ENCODE data around the gene PRMT3. TPM values are rescaled to one million over a fixed set of nuclear protein-coding genes. Genes with fewer than 3 reads are reported as not detected.

PRMT3 gene
- total and polyA plus RNA-seq, 2 of the 4 experiments (the other 2 are of a cell fraction), result 8.8 to 11.3 TPM

GRCh38 chr11:20362481-20362880 is 25.0 kb upstream of the PRMT3 start:
- peaks cover 13 to 20% of the 10 kb centered on the region in 2 experiments; a peak in 3 of 4 replicates for H3K79me1 ChIP-seq (ENCODE audit: low read depth in 1 of 2, low read length in 2 of 2)
- no TSS peak for BruUV-seq (replicated peaks)
- in situ Hi-C loops (cut with MboI; ENCODE audit: low sequenced_read_pairs) (loop anchor here (25.0 kb wide), 1 partner anchor 425 kb away; no protein-coding TSS in a partner anchor), intact Hi-C loops (cut with micrococcal nuclease) (no loop called here), dilution Hi-C loops (cut with HindIII; ENCODE audit: low sequenced_read_pairs, unreplicated experiment) (no loop called here)
- H3K56ac ChIP-seq (ENCODE audit: extremely low read depth, insufficient read depth, low read length), result no peak overlapping the region
- no peak overlapping the region for H2BK20ac ChIP-seq (ENCODE audit: low read depth, low read length)
- H2BK5ac ChIP-seq (ENCODE audit: low read depth, low read length, poor library complexity, severe bottlenecking), result no peak overlapping the region
- H4K5ac ChIP-seq (ENCODE audit: low read depth, low read length), result no peak overlapping the region
- no peaks in the 10 kb centered on the region for H3K9me3 ChIP-seq (ENCODE audit: control insufficient read depth, insufficient read depth, low read length)
- H2BK120ac ChIP-seq (ENCODE audit: low read depth, low read length), result no peak overlapping the region
- H3K23ac ChIP-seq (ENCODE audit: low read depth, low read length), result no peak overlapping the region
- no peaks in the 10 kb centered on the region for H4K20me1 ChIP-seq (ENCODE audit: insufficient read depth, low read length)
- no peak overlapping the region for H3K4me2 ChIP-seq (ENCODE audit: low read depth, low read length)
- H2AFZ ChIP-seq (replicated peaks; ENCODE audit: low read length, poor library complexity), result no peak overlapping the region
- no peak overlapping the region for H4K91ac ChIP-seq (ENCODE audit: insufficient read depth, low read depth, low read length)
- no peak for DNase-seq
- H3K9ac ChIP-seq (ENCODE audit: low read depth, low read length), result no peak overlapping the region
- no peak overlapping the region for H3K18ac ChIP-seq (ENCODE audit: low read depth, low read length)
- no peak for TF ChIP-seq CTCF (conservative IDR thresholded peaks at IDR 0.05; ENCODE audit: low read depth, low read length)
- no peak for TF ChIP-seq RCOR1 (IDR thresholded peaks at IDR 0.05; ENCODE audit: insufficient replicate concordance, low read length)
- TF ChIP-seq BHLHE40 (IDR thresholded peaks at IDR 0.05; ENCODE audit: low read depth, low read length), result no peak
- TF ChIP-seq MAFK (IDR thresholded peaks at IDR 0.05; ENCODE audit: low read depth, low read length), result no peak
- no peak overlapping the region; a peak in 1 of 4 replicates for H4K8ac ChIP-seq (ENCODE audit: low read depth in 2 of 2, low read length in 2 of 2)
- no peak overlapping the region; the same call in 2 of the 3 replicates for H2BK15ac ChIP-seq (ENCODE audit: low read depth, low read length)
- peaks cover 11% of the 10 kb centered on the region for H3K4me1 ChIP-seq (ENCODE audit: control insufficient read depth, insufficient read depth, low read length)
- H3K27ac ChIP-seq (ENCODE audit: insufficient read depth, low read length), result no peak overlapping the region
- H2AK5ac ChIP-seq (ENCODE audit: low read depth, low read length), result no peak overlapping the region
- H3K36me3 ChIP-seq (ENCODE audit: control insufficient read depth, insufficient read depth, low read length), result no peaks in the 10 kb centered on the region
- no CpG with 5 or more reads among the region's 1 CpG for WGBS, 2 experiments (ENCODE audit: extremely low coverage in 2 of 2, insufficient read length in 1 of 2)
- ChIA-PET POLR2A (ENCODE audit: unreplicated experiment) (no interaction called here), CTCF (interaction anchor here (3.1 kb wide), 1 partner anchor 9 kb away, joined by 10 read pairs; no protein-coding TSS in a partner anchor)
- H3K14ac ChIP-seq (replicated peaks; ENCODE audit: low read depth, low read length), result no peak overlapping the region
- no peak overlapping the region for H3K4me3 ChIP-seq (ENCODE audit: insufficient read depth, low read depth, low read length)
- H3K4ac ChIP-seq (ENCODE audit: low read depth, low read length), result peak overlapping the region; percentile 5; the same call in 1 of the 2 replicates
- no peak for ATAC-seq (ENCODE audit: low read depth)
- H2AK9ac ChIP-seq (replicated peaks; ENCODE audit: low read depth, low read length, poor library complexity), result no peak overlapping the region
- no peaks in the 10 kb centered on the region for H3K27me3 ChIP-seq (ENCODE audit: control insufficient read depth, insufficient read depth, low read length)
- no peaks in the 10 kb centered on the region; the same call in 1 of the 2 replicates for H3K9me1 ChIP-seq (ENCODE audit: insufficient read depth, low read length)
